Gastroesophageal sphincter (tissue), 3 donors: ENCODE data around the gene P2RX4.

Experiments used
- CTCF ChIP-seq, 4 experiments: fragments of 200-600 bp in 2 of 4; fragments of 450-650 bp in 2 of 4; sonication (generic) in 1 of 4; IDR thresholded peaks; one replicate each; pipeline ENCODE4 v1.5.1; 2017 to 2019; ENCODE audit warnings: antibody characterized with exemption in 4 of 4, mild to moderate bottlenecking in 2 of 4, moderate library complexity in 2 of 4
- POLR2A ChIP-seq, 2 donors: fragments of 450-650 bp; IDR thresholded peaks; one replicate each; pipeline ENCODE4 v1.6.1; 2017; ENCODE audit warnings: antibody characterized with exemption in 2 of 2, mild to moderate bottlenecking in 2 of 2, moderate library complexity in 1 of 2
- POLR2AphosphoS5 ChIP-seq: sonication (generic); formaldehyde crosslinking; IDR thresholded peaks from one replicate; pipeline ENCODE4 v1.6.1; 2017; ENCODE audit warnings: antibody characterized with exemption

GRCh38 chr12:121217063-121217462 is 7.1 kb downstream of the P2RX4 start:
- no peak for TF ChIP-seq POLR2A (IDR thresholded peaks at IDR 0.05)
- no peak for TF ChIP-seq CTCF (IDR thresholded peaks at IDR 0.05)
- TF ChIP-seq POLR2AphosphoS5: no peak
